ENCODE results near the gene CORIN. TPM values are rescaled to one million over a fixed set of nuclear protein-coding genes. Genes with fewer than 3 reads are reported as not detected.

Gene CORIN
- total and polyA plus RNA-seq, 2 experiments from 2014 or later, result not detected

DNA sequence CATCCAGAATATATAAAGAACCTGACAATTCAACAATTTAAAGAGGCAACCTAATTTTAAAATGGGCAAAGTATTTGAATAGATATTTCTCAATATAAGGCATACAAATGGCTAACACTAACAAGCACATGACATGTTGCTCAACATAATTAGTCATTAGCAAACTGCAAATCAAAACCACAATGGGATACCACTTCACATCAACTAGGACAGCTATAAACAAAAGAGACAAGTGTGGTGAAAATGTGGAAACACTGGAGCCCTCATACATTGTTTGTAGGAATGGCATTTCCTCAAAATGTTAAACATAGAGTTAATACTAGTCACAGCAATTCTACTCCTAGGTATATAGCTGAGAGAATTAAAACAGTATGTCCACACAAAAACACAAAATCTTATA is 96.7 kb downstream of the CORIN start:
- H3K9me3 Mint-ChIP-seq, result peaks cover 11% of the 10 kb centered on the region; the same call in 2 of the 3 replicates
- no peak for DNase-seq (ENCODE audit: low spot score)

DNA sequence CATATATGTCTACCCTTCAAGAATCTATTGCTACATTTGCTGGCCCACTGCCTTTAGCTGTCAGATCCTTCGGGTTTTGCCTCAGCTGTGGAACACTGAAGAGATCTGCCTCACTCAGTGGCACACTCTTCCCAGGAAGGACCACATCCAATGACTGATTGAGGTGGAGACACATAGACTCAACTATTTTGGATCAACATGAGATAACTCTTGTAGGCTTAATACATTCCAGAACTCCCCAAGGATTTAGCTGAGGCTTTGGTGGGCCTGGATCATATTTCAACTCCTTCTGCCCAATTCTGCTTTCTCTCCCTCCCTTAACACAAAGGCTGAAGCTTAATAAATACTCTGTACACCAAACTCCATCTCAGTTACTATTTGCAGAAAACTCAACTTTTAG is 100.5 kb downstream of the CORIN start:
- Mint-ChIP-seq H3K36me3 (ENCODE audit: low read depth) (no peaks in the 10 kb centered on the region; the same call in 2 of the 3 replicates), H3K27ac (no peak overlapping the region), H3K9me3 (peaks cover 8% of the 10 kb centered on the region; the same call in 1 of the 3 replicates), H3K27me3 (ENCODE audit: insufficient read depth, low read depth, poor library complexity) (no peaks in the 10 kb centered on the region), H3K4me1 (no peaks in the 10 kb centered on the region; the same call in 1 of the 3 replicates), H3K4me3 (no peak overlapping the region)
- no peaks in the 10 kb centered on the region for H3K4me1 ChIP-seq (ENCODE audit: insufficient read depth)
- DNase-seq (ENCODE audit: low spot score) (no peak), ATAC-seq (no peak)
- no peaks in the 10 kb centered on the region for H4K20me1 ChIP-seq (replicated peaks; ENCODE audit: insufficient read depth)
- no peaks in the 10 kb centered on the region for H3K9me2 ChIP-seq (ENCODE audit: insufficient read depth)
- no peak overlapping the region for H3K27ac ChIP-seq (ENCODE audit: low read depth)
- H3K4me2 ChIP-seq, result no peak overlapping the region
- H3F3A ChIP-seq (replicated peaks; ENCODE audit: low read depth), result no peaks in the 10 kb centered on the region
- H2AFZ ChIP-seq, result no peak overlapping the region
- no peaks in the 10 kb centered on the region for H3K27me3 ChIP-seq (ENCODE audit: insufficient read depth)
- no peak overlapping the region for H3K4me3 ChIP-seq
- no peaks in the 10 kb centered on the region; the same call in 1 of the 2 replicates for H3K36me3 ChIP-seq (ENCODE audit: insufficient read depth)
- no peaks in the 10 kb centered on the region for H3K79me2 ChIP-seq (replicated peaks; ENCODE audit: insufficient read depth)
- TF ChIP-seq POLR2AphosphoS5 (IDR thresholded peaks at IDR 0.05; ENCODE audit: low read depth) (no peak), NANOG (IDR thresholded peaks at IDR 0.05; ENCODE audit: borderline replicate concordance) (no peak), ETS1 (IDR thresholded peaks at IDR 0.05) (no peak), ZNF331 (CRISPR knock-in tag; IDR thresholded peaks at IDR 0.05; ENCODE audit: low read depth) (no peak), ZNF114 (CRISPR knock-in tag; IDR thresholded peaks at IDR 0.05) (no peak), EZH2phosphoT487 (IDR thresholded peaks at IDR 0.05; ENCODE audit: unreplicated experiment) (no peak), STAT1 (IDR thresholded peaks at IDR 0.05; ENCODE audit: unreplicated experiment) (no peak), EZH2 (IDR thresholded peaks at IDR 0.05; ENCODE audit: low read depth, unreplicated experiment) (no peak), CREB1 (CRISPR knock-in tag; IDR thresholded peaks at IDR 0.05; ENCODE audit: low read depth) (no peak), JUNB (IDR thresholded peaks at IDR 0.05; ENCODE audit: unreplicated experiment) (no peak)
- TF ChIP-seq, protein P1, sequence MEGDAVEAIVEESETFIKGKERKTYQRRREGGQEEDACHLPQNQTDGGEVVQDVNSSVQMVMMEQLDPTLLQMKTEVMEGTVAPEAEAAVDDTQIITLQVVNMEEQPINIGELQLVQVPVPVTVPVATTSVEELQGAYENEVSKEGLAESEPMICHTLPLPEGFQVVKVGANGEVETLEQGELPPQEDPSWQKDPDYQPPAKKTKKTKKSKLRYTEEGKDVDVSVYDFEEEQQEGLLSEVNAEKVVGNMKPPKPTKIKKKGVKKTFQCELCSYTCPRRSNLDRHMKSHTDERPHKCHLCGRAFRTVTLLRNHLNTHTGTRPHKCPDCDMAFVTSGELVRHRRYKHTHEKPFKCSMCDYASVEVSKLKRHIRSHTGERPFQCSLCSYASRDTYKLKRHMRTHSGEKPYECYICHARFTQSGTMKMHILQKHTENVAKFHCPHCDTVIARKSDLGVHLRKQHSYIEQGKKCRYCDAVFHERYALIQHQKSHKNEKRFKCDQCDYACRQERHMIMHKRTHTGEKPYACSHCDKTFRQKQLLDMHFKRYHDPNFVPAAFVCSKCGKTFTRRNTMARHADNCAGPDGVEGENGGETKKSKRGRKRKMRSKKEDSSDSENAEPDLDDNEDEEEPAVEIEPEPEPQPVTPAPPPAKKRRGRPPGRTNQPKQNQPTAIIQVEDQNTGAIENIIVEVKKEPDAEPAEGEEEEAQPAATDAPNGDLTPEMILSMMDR (conservative IDR thresholded peaks at IDR 0.05; ENCODE audit: low read depth in 2 of 2), result no peak
- TF ChIP-seq, protein P2, sequence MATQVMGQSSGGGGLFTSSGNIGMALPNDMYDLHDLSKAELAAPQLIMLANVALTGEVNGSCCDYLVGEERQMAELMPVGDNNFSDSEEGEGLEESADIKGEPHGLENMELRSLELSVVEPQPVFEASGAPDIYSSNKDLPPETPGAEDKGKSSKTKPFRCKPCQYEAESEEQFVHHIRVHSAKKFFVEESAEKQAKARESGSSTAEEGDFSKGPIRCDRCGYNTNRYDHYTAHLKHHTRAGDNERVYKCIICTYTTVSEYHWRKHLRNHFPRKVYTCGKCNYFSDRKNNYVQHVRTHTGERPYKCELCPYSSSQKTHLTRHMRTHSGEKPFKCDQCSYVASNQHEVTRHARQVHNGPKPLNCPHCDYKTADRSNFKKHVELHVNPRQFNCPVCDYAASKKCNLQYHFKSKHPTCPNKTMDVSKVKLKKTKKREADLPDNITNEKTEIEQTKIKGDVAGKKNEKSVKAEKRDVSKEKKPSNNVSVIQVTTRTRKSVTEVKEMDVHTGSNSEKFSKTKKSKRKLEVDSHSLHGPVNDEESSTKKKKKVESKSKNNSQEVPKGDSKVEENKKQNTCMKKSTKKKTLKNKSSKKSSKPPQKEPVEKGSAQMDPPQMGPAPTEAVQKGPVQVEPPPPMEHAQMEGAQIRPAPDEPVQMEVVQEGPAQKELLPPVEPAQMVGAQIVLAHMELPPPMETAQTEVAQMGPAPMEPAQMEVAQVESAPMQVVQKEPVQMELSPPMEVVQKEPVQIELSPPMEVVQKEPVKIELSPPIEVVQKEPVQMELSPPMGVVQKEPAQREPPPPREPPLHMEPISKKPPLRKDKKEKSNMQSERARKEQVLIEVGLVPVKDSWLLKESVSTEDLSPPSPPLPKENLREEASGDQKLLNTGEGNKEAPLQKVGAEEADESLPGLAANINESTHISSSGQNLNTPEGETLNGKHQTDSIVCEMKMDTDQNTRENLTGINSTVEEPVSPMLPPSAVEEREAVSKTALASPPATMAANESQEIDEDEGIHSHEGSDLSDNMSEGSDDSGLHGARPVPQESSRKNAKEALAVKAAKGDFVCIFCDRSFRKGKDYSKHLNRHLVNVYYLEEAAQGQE (IDR thresholded peaks at IDR 0.05; ENCODE audit: unreplicated experiment), result no peak

More for the DNA sequence above, 96.7 kb downstream of the CORIN start:
- Histone ChIP-seq H3K27me3 (ENCODE audit: insufficient read depth) (no peaks in the 10 kb centered on the region), H2AFZ (no peak overlapping the region), H3F3A (replicated peaks; ENCODE audit: low read depth) (no peaks in the 10 kb centered on the region), H3K27ac (ENCODE audit: low read depth) (no peak overlapping the region), H3K36me3 (ENCODE audit: insufficient read depth) (no peaks in the 10 kb centered on the region; the same call in 1 of the 2 replicates), H4K20me1 (replicated peaks; ENCODE audit: insufficient read depth) (no peaks in the 10 kb centered on the region), H3K79me2 (replicated peaks; ENCODE audit: insufficient read depth) (no peaks in the 10 kb centered on the region), H3K4me2 (no peak overlapping the region), H3K4me1 (ENCODE audit: insufficient read depth) (no peaks in the 10 kb centered on the region), H3K9me2 (ENCODE audit: insufficient read depth) (no peaks in the 10 kb centered on the region), H3K4me3 (no peak overlapping the region)
- Mint-ChIP-seq H3K4me3 (no peak overlapping the region), H3K27ac (no peak overlapping the region), H3K4me1 (no peaks in the 10 kb centered on the region; the same call in 2 of the 3 replicates), H3K27me3 (ENCODE audit: insufficient read depth, low read depth, poor library complexity) (no peaks in the 10 kb centered on the region), H3K36me3 (ENCODE audit: low read depth) (no peaks in the 10 kb centered on the region; the same call in 2 of the 3 replicates)
- no peak for ATAC-seq
- TF ChIP-seq POLR2AphosphoS5 (IDR thresholded peaks at IDR 0.05; ENCODE audit: low read depth) (no peak), EZH2 (IDR thresholded peaks at IDR 0.05; ENCODE audit: low read depth, unreplicated experiment) (no peak), ZNF331 (CRISPR knock-in tag; IDR thresholded peaks at IDR 0.05; ENCODE audit: low read depth) (no peak), ZNF114 (CRISPR knock-in tag; IDR thresholded peaks at IDR 0.05) (no peak), STAT1 (IDR thresholded peaks at IDR 0.05; ENCODE audit: unreplicated experiment) (no peak), JUNB (IDR thresholded peaks at IDR 0.05; ENCODE audit: unreplicated experiment) (no peak)
- TF ChIP-seq, protein P1 (conservative IDR thresholded peaks at IDR 0.05; ENCODE audit: low read depth in 2 of 2), result no peak

All from GM23338 (cell line).